ENCODE measurements around the gene ATP6V1G2.
A peak's percentile ranks its signal among the peaks of the same experiment; 100 is the strongest.

The ATP6V1G2 gene

DNA sequence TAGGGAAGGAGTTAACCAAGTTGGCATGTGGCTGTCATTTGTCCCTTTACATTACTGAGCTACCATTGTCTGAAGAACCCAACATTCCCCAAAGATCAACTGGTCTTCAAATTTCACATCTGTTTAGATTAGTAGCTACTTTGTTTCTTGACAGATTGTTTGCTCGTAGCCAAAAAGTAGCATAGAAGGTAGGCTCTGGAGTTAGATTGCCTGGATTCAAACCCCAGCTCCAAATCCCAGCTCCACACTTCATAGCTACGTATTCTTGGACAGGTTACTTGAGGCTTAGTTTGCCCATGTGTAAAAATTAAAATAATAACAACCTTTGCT is 2.1 kb upstream of the ATP6V1G2 start:
- H3K4me3 ChIP-seq (ENCODE audit: low read depth, low read length) = no peak overlapping the region
- no peaks in the 10 kb centered on the region for H3K4me1 ChIP-seq
- TF ChIP-seq CTCF (IDR thresholded peaks at IDR 0.05; ENCODE audit: low read depth, low read length) = no peak
- H3K27me3 ChIP-seq = no peaks in the 10 kb centered on the region
- H3K36me3 ChIP-seq = peaks cover 16% of the 10 kb centered on the region
- no peaks in the 10 kb centered on the region for H3K9me3 ChIP-seq
- no peak for DNase-seq

GRCh38 chr6:31547727-31548543 is 1.5 kb upstream of the ATP6V1G2 start:
- DNase-seq = no peak
- no peak for TF ChIP-seq CTCF (IDR thresholded peaks at IDR 0.05; ENCODE audit: low read depth, low read length)
- H3K27me3 ChIP-seq = no peaks in the 10 kb centered on the region
- H3K9me3 ChIP-seq = no peaks in the 10 kb centered on the region
- H3K4me3 ChIP-seq (ENCODE audit: low read depth, low read length) = peak overlapping the region; percentile 69
- H3K36me3 ChIP-seq = peaks cover 14% of the 10 kb centered on the region
- no peaks in the 10 kb centered on the region for H3K4me1 ChIP-seq

GRCh38 chr6:31546958-31547726 is 734 bp upstream of the ATP6V1G2 start, which contains the start of gene NFKBIL1:
Gene NFKBIL1 (plus strand): TSS chr6:31547608. CDS start chr6:31547695, 87 bp downstream.
- H3K36me3 ChIP-seq = peaks cover 14% of the 10 kb centered on the region

GRCh38 chr6:31545291-31545690 is 1.1 kb downstream of the ATP6V1G2 start:
- Histone ChIP-seq H3K4me3 (ENCODE audit: low read depth, low read length) (peak overlapping the region; percentile 69; the same call in 1 of the 2 replicates), H3K27me3 (no peaks in the 10 kb centered on the region), H3K9me3 (no peaks in the 10 kb centered on the region), H3K36me3 (peaks cover 15% of the 10 kb centered on the region), H3K4me1 (no peaks in the 10 kb centered on the region)
- DNase-seq = no peak
- TF ChIP-seq CTCF (IDR thresholded peaks at IDR 0.05; ENCODE audit: low read depth, low read length) = no peak

More at GRCh38 chr6:31546958-31547726, 734 bp upstream of the ATP6V1G2 start, which contains the start of gene NFKBIL1:
- Histone ChIP-seq H3K9me3 (no peaks in the 10 kb centered on the region), H3K27me3 (no peaks in the 10 kb centered on the region), H3K4me3 (ENCODE audit: low read depth, low read length) (peak within 1 kb of the TSS; percentile 69), H3K4me1 (no peaks in the 10 kb centered on the region)
- no peak for TF ChIP-seq CTCF (IDR thresholded peaks at IDR 0.05; ENCODE audit: low read depth, low read length)
- DNase-seq = peak; percentile 93

GRCh38 chr6:31544676-31545075 is 1.7 kb downstream of the ATP6V1G2 start:
- no peaks in the 10 kb centered on the region for H3K9me3 ChIP-seq
- peaks cover 20% of the 10 kb centered on the region for H3K36me3 ChIP-seq
- no peak for DNase-seq
- no peak for TF ChIP-seq CTCF (IDR thresholded peaks at IDR 0.05; ENCODE audit: low read depth, low read length)
- no peaks in the 10 kb centered on the region for H3K4me1 ChIP-seq
- no peaks in the 10 kb centered on the region for H3K27me3 ChIP-seq
- no peak overlapping the region for H3K4me3 ChIP-seq (ENCODE audit: low read depth, low read length)

GRCh38 chr6:31543639-31544038 is 2.8 kb downstream of the ATP6V1G2 start:
- Histone ChIP-seq H3K9me3 (no peaks in the 10 kb centered on the region), H3K4me1 (no peaks in the 10 kb centered on the region), H3K4me3 (ENCODE audit: low read depth, low read length) (no peak overlapping the region), H3K36me3 (peaks cover 23% of the 10 kb centered on the region), H3K27me3 (no peaks in the 10 kb centered on the region)
- no peak for TF ChIP-seq CTCF (IDR thresholded peaks at IDR 0.05; ENCODE audit: low read depth, low read length)
- DNase-seq = no peak

All from BE2C (cell line).